ENCODE data around the gene AKR1A1.
"Not testable (repeated sequence)": the region's sequence is repeated elsewhere in the genome, so short reads cannot be mapped to it uniquely, and the experiment has no call there.

The AKR1A1 gene

GRCh38 chr1:45550401-45551351 is at the start of gene AKR1A1:
TSS of gene AKR1A1 (plus strand) at chr1:45550826. CDS start at chr1:45561795, 10,969 bp downstream.
- peak; percentile 92 for DNase-seq (ENCODE audit: low spot score)

- no peak for DNase-seq (ENCODE audit: low spot score)
Measured at GRCh38 chr1:45501505-45501859, 49.1 kb upstream of the AKR1A1 start.

- DNase-seq (ENCODE audit: low spot score), result no peak
Measured at GRCh38 chr1:45503462-45504360, 46.9 kb upstream of the AKR1A1 start.

- DNase-seq (ENCODE audit: low spot score), result no peak
Measured at GRCh38 chr1:45507195-45507594, 43.4 kb upstream of the AKR1A1 start.

GRCh38 chr1:45507893-45508292 is 42.7 kb upstream of the AKR1A1 start:
- no peak for DNase-seq (ENCODE audit: low spot score)

GRCh38 chr1:45508295-45509151 is 42.1 kb upstream of the AKR1A1 start:
- peak; percentile 59 for DNase-seq (ENCODE audit: low spot score)

GRCh38 chr1:45510036-45510971 is 40.3 kb upstream of the AKR1A1 start:
- peak; percentile 12 for DNase-seq (ENCODE audit: low spot score)

GRCh38 chr1:45510972-45511527 is 39.6 kb upstream of the AKR1A1 start:
- no peak for DNase-seq (ENCODE audit: low spot score)

- peak; percentile 77 for DNase-seq (ENCODE audit: low spot score)
Measured at GRCh38 chr1:45512641-45513054, 38.0 kb upstream of the AKR1A1 start.

GRCh38 chr1:45513532-45514260 is 36.9 kb upstream of the AKR1A1 start:
- DNase-seq (ENCODE audit: low spot score), result not testable (repeated sequence)

GRCh38 chr1:45516036-45516435 is 34.6 kb upstream of the AKR1A1 start:
- DNase-seq (ENCODE audit: low spot score), result no peak

GRCh38 chr1:45516465-45516864 is 34.2 kb upstream of the AKR1A1 start:
- DNase-seq (ENCODE audit: low spot score), result no peak

- DNase-seq (ENCODE audit: low spot score), result not testable (repeated sequence)
Measured at GRCh38 chr1:45518366-45518765, 32.3 kb upstream of the AKR1A1 start.

- peak; percentile 66 for DNase-seq (ENCODE audit: low spot score)
Measured at GRCh38 chr1:45518910-45519309, 31.7 kb upstream of the AKR1A1 start.

GRCh38 chr1:45519774-45520173 is 30.9 kb upstream of the AKR1A1 start:
- not testable (repeated sequence) for DNase-seq (ENCODE audit: low spot score)

- peak; percentile 99 for DNase-seq (ENCODE audit: low spot score)
Measured at GRCh38 chr1:45521413-45522323, 29.0 kb upstream of the AKR1A1 start, which contains the start of gene PRDX1. TSS of gene PRDX1 (minus strand) at chr1:45521884. CDS start at chr1:45519043, 2,841 bp downstream.

GRCh38 chr1:45522324-45523104 is 28.1 kb upstream of the AKR1A1 start:
- DNase-seq (ENCODE audit: low spot score), result no peak
